GM21723 (cell line): Measurements from ENCODE around the gene GTF2A1L.

Source experiments
- ATAC-seq: cut with Tn5 transposase; IDR thresholded peaks from one replicate; pipeline ENCODE4 v1.9.1; 2021; ENCODE audit warnings: mild to moderate bottlenecking, moderate library complexity; ENCODE audit not compliant: unreplicated experiment

The GTF2A1L gene

GRCh38 chr2:48727560-48727959 is 109.9 kb downstream of the GTF2A1L start:
- no peak for ATAC-seq

GRCh38 chr2:48728295-48728694 is 110.6 kb downstream of the GTF2A1L start:
- no peak for ATAC-seq

- ATAC-seq = no peak
These were observed 111.2 kb downstream of the GTF2A1L start for GRCh38 chr2:48728840-48729239.
